ENCODE data around the gene SNAP47.

The SNAP47 gene

GRCh38 chr1:227726924-227727599 lies 8.2 kb upstream of the SNAP47 start:
- ATAC-seq: no peak
- TF ChIP-seq ZFP3 (CRISPR knock-in tag; IDR thresholded peaks at IDR 0.05): no peak
- TF ChIP-seq TCF4 (CRISPR knock-in tag; IDR thresholded peaks at IDR 0.05; ENCODE audit: borderline replicate concordance): no peak
- TF ChIP-seq ZNF565 (CRISPR knock-in tag; conservative IDR thresholded peaks at IDR 0.05; ENCODE audit: low read depth): no peak
- TF ChIP-seq PATZ1 (CRISPR knock-in tag; IDR thresholded peaks at IDR 0.05; ENCODE audit: borderline replicate concordance): no peak
- TF ChIP-seq TOX (CRISPR knock-in tag; IDR thresholded peaks at IDR 0.05; ENCODE audit: borderline replicate concordance): no peak
- no peak for TF ChIP-seq CSRNP3 (CRISPR knock-in tag; IDR thresholded peaks at IDR 0.05)
- no peak for TF ChIP-seq OSR1 (CRISPR knock-in tag; IDR thresholded peaks at IDR 0.05)

GRCh38 chr1:227728059-227728891 lies 7.0 kb upstream of the SNAP47 start:
- ATAC-seq: peak; percentile 69
- TF ChIP-seq ZNF8 (CRISPR knock-in tag; IDR thresholded peaks at IDR 0.05) (no peak), PATZ1 (CRISPR knock-in tag; IDR thresholded peaks at IDR 0.05; ENCODE audit: borderline replicate concordance) (no peak), BACH2 (CRISPR knock-in tag; IDR thresholded peaks at IDR 0.05; ENCODE audit: borderline replicate concordance) (no peak), CSRNP3 (CRISPR knock-in tag; IDR thresholded peaks at IDR 0.05) (no peak), ARNTL (CRISPR knock-in tag; IDR thresholded peaks at IDR 0.05; ENCODE audit: borderline replicate concordance, low read depth) (no peak), CSDC2 (CRISPR knock-in tag; IDR thresholded peaks at IDR 0.05) (no peak), TOX (CRISPR knock-in tag; IDR thresholded peaks at IDR 0.05; ENCODE audit: borderline replicate concordance) (no peak)

- ATAC-seq: peak; percentile 24
- TF ChIP-seq ZC3H10 (CRISPR knock-in tag; IDR thresholded peaks at IDR 0.05) (no peak), ESRRG (CRISPR knock-in tag; IDR thresholded peaks at IDR 0.05) (no peak), TOX (CRISPR knock-in tag; IDR thresholded peaks at IDR 0.05; ENCODE audit: borderline replicate concordance) (no peak)
Measured at GRCh38 chr1:227728892-227729143, 6.4 kb upstream of the SNAP47 start.

GRCh38 chr1:227729144-227729880 lies 5.9 kb upstream of the SNAP47 start:
- ATAC-seq: peak; percentile 2
- no peak for TF ChIP-seq BACH2 (CRISPR knock-in tag; IDR thresholded peaks at IDR 0.05; ENCODE audit: borderline replicate concordance)
- TF ChIP-seq TOX (CRISPR knock-in tag; IDR thresholded peaks at IDR 0.05; ENCODE audit: borderline replicate concordance): no peak
- TF ChIP-seq ARNTL (CRISPR knock-in tag; IDR thresholded peaks at IDR 0.05; ENCODE audit: borderline replicate concordance, low read depth): no peak
- TF ChIP-seq PATZ1 (CRISPR knock-in tag; IDR thresholded peaks at IDR 0.05; ENCODE audit: borderline replicate concordance): no peak; the same call in 1 of the 2 replicates
- TF ChIP-seq ZNF565 (CRISPR knock-in tag; conservative IDR thresholded peaks at IDR 0.05; ENCODE audit: low read depth): no peak
- no peak for TF ChIP-seq ISL1 (CRISPR knock-in tag; IDR thresholded peaks at IDR 0.05)
- TF ChIP-seq ZFP3 (CRISPR knock-in tag; IDR thresholded peaks at IDR 0.05): no peak

Data from SK-N-SH treated with all-trans-retinoic acid at 6 μM for 48 hours (cell line).